IPS-NIHi7 (cell line): ENCODE data around the gene NUDCD3.
"Not testable (repeated sequence)": the region's sequence is repeated elsewhere in the genome, so short reads cannot be mapped to it uniquely, and the experiment has no call there.

Source experiments
- DNase-seq: peaks from one replicate; pipeline ENCODE4 v3.0.0; 2012; ENCODE audit warnings: mixed read lengths; ENCODE audit errors: extremely low spot score

NUDCD3 gene

GRCh38 chr7:44518761-44519160, 28.3 kb upstream of the NUDCD3 start:
- no peak for DNase-seq

GRCh38 chr7:44517175-44517574, 26.7 kb upstream of the NUDCD3 start:
- DNase-seq = no peak

GRCh38 chr7:44515590-44516268, 25.3 kb upstream of the NUDCD3 start:
- DNase-seq = no peak

GRCh38 chr7:44512736-44513135, 22.3 kb upstream of the NUDCD3 start:
- no peak for DNase-seq

- DNase-seq = no peak
These were observed 21.5 kb upstream of the NUDCD3 start for GRCh38 chr7:44511863-44512468.

GRCh38 chr7:44511236-44511635, 20.8 kb upstream of the NUDCD3 start:
- DNase-seq = no peak

GRCh38 chr7:44508328-44509030, 18.0 kb upstream of the NUDCD3 start:
- DNase-seq = no peak

- DNase-seq = not testable (repeated sequence)
These were observed 16.3 kb upstream of the NUDCD3 start for GRCh38 chr7:44506592-44507288.

GRCh38 chr7:44505595-44505994, 15.1 kb upstream of the NUDCD3 start:
- DNase-seq = no peak

GRCh38 chr7:44498230-44498954, 7.9 kb upstream of the NUDCD3 start:
- no peak for DNase-seq

- DNase-seq = no peak
These were observed 6.9 kb upstream of the NUDCD3 start for GRCh38 chr7:44497155-44498027.

- DNase-seq = no peak
These were observed 5.9 kb upstream of the NUDCD3 start for GRCh38 chr7:44496385-44496784.

GRCh38 chr7:44494960-44495359, 4.5 kb upstream of the NUDCD3 start:
- DNase-seq = no peak

- no peak for DNase-seq
These were observed 771 bp upstream of the NUDCD3 start for GRCh38 chr7:44491229-44491628.

- DNase-seq = peak; percentile 26
These were observed 505 bp downstream of the NUDCD3 start for GRCh38 chr7:44489955-44490350.

GRCh38 chr7:44488955-44489354, 1.5 kb downstream of the NUDCD3 start:
- DNase-seq = no peak

GRCh38 chr7:44486693-44487092, 3.8 kb downstream of the NUDCD3 start:
- DNase-seq = no peak

- no peak for DNase-seq
These were observed 4.5 kb downstream of the NUDCD3 start for GRCh38 chr7:44486001-44486400.

- no peak for DNase-seq
These were observed 5.8 kb downstream of the NUDCD3 start for GRCh38 chr7:44484482-44485313.
